Chondrocyte (in vitro differentiated cells): Measurements from ENCODE around the gene ACSL4. TPM values are rescaled to one million over a fixed set of nuclear protein-coding genes. Genes with fewer than 3 reads are reported as not detected.
"Not testable (repeated sequence)": the region's sequence is repeated elsewhere in the genome, so short reads cannot be mapped to it uniquely, and the experiment has no call there.

Experiments
- DNase-seq: peaks from one replicate; pipeline ENCODE4 v3.0.0; 2021; ENCODE audit warnings: mixed read lengths, low spot score
- H3K27ac Mint-ChIP-seq: one replicate; pipeline ENCODE4 v1.8.0; 2021; ENCODE audit warnings: mild to moderate bottlenecking, moderate library complexity, mixed read lengths; ENCODE audit not compliant: unreplicated experiment
- H3K27me3 Mint-ChIP-seq: 2 replicates; pipeline ENCODE4 v1.8.0; 2021; ENCODE audit warnings: low read depth, mixed read lengths
- H3K36me3 Mint-ChIP-seq: 2 replicates; pipeline ENCODE4 v1.8.0; 2021; ENCODE audit warnings: low read depth, mixed read lengths
- H3K4me1 Mint-ChIP-seq: 2 replicates; pipeline ENCODE4 v1.8.0; 2021; ENCODE audit warnings: low read depth, mild to moderate bottlenecking, mixed read lengths
- H3K4me3 Mint-ChIP-seq: one replicate; pipeline ENCODE4 v1.8.0; 2021; ENCODE audit warnings: mild to moderate bottlenecking, moderate library complexity, mixed read lengths; ENCODE audit not compliant: unreplicated experiment
- H3K9me3 Mint-ChIP-seq: 2 replicates; pipeline ENCODE4 v1.8.0; 2021; ENCODE audit warnings: low read depth, mixed read lengths
- CTCF ChIP-seq: fragments of 200-600 bp; sonication (generic); IDR thresholded peaks from 2 replicates; pipeline ENCODE4 v1.5.0; 2021; ENCODE audit warnings: antibody characterized with exemption, mild to moderate bottlenecking, moderate library complexity
- total RNA-seq: library from RNA; stranded (reverse); gene quantifications from 3 replicates; pipeline ENCODE4 v1.2.1, GENCODE V29; 2021

ACSL4 gene
- total RNA-seq, 1 donor from 2014 or later = 63.3 TPM

DNA sequence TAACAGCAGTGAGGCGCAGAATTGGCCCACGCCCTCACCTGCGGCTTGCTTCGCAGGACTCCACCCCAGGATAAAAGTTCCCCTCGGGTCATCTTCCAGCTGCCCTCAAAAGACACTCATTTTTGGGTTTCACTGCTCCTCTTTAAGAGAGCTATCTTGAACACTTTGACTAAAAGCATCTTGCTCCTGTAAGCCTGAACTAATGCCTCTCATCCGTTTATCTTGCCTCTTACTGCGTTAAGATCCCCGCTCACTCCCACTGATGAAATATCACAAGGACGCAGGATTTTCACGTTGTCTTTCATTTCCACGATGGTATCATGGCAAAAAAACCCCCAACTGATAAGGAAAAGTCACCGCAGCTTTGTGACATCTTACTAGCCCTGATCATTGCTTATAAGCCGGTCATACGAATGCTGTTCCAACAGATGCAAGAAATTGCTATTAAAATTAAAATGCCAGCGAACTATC, 591 bp upstream of the ACSL4 start:
- no peaks in the 10 kb centered on the region for H3K27me3 Mint-ChIP-seq
- no peak for DNase-seq
- H3K36me3 Mint-ChIP-seq = peaks cover 5% of the 10 kb centered on the region
- no peaks in the 10 kb centered on the region for H3K9me3 Mint-ChIP-seq
- TF ChIP-seq CTCF = no peak
- peaks cover 34% of the 10 kb centered on the region for H3K4me1 Mint-ChIP-seq
- H3K27ac Mint-ChIP-seq = peak overlapping the region; percentile 72
- peak overlapping the region; percentile 98 for H3K4me3 Mint-ChIP-seq

DNA sequence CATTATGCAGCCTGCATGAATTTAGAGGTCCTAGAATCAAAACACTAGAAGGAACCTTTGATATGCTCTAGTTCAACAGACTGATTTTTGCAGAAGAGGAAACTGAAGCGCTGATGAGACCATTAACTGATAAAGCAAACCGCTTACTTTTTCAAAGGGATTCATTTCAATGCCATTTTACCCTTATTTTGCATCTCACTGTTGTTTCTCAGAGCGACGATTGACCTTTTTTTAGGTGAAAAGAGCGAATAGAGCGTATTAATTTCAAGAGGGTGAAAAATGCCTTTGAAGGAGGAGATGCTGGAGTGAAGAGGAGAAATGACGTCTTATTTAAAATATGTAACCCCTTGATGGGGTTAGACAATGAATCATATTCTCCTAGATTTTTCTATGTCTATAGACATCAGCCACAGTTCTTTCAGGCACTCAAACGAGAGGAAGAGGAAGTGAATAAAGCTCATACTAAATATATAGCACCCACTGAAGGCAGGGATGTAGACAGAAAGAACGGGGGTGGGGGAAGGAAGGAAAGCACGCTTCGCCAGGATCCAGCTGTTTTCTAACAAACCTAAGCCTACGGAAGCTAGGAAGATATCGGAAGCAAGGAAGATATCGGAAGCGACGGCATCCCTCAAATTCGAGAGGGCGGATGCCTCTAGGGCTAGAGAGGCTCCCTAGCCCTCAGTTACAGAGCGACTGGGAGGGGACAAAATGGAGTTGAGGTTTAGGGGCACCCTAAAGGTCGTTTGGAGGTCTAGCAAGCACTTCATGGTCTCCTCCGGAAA, 848 bp downstream of the ACSL4 start:
- no peaks in the 10 kb centered on the region for H3K27me3 Mint-ChIP-seq
- H3K36me3 Mint-ChIP-seq = peaks cover 5% of the 10 kb centered on the region
- peak overlapping the region; percentile 98 for H3K4me3 Mint-ChIP-seq
- H3K27ac Mint-ChIP-seq = peak overlapping the region; percentile 92
- H3K4me1 Mint-ChIP-seq = peaks cover 49% of the 10 kb centered on the region
- DNase-seq = no peak
- H3K9me3 Mint-ChIP-seq = no peaks in the 10 kb centered on the region
- no peak for TF ChIP-seq CTCF

DNA sequence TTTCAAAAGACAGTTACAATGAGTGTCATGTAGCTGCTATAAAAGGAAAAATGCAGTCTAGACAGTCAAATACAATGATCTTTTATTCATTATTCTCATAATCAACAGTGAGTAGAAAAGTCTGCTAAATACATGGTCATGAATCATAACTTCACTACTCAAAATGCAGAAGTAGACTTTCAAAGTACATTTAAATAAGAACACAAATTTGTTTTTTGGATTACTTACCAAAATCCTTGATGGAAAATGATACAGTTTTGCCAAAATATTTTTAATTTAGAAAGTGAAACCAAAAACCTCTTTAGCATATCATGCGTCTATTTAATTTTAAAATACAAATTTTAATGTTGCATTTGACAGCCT, 4.9 kb downstream of the ACSL4 start:
- Mint-ChIP-seq H3K4me1 (peaks cover 52% of the 10 kb centered on the region), H3K36me3 (peaks cover 8% of the 10 kb centered on the region), H3K27me3 (no peaks in the 10 kb centered on the region), H3K27ac (peak overlapping the region; percentile 66), H3K9me3 (no peaks in the 10 kb centered on the region), H3K4me3 (no peak overlapping the region)
- no peak for TF ChIP-seq CTCF
- no peak for DNase-seq

GRCh38 chrX:109724971-109725370, 8.1 kb downstream of the ACSL4 start:
- H3K27me3 Mint-ChIP-seq, H3K27ac Mint-ChIP-seq, DNase-seq, H3K9me3 Mint-ChIP-seq, H3K4me3 Mint-ChIP-seq, H3K36me3 Mint-ChIP-seq: not testable (repeated sequence)
- H3K4me1 Mint-ChIP-seq = peaks cover 58% of the 10 kb centered on the region

GRCh38 chrX:109720947-109721346, 12.1 kb downstream of the ACSL4 start:
- TF ChIP-seq CTCF = no peak
- Mint-ChIP-seq H3K9me3 (no peaks in the 10 kb centered on the region), H3K27me3 (no peaks in the 10 kb centered on the region), H3K4me3 (no peak overlapping the region), H3K4me1 (peaks cover 41% of the 10 kb centered on the region), H3K27ac (peak overlapping the region; percentile 18), H3K36me3 (peaks cover 6% of the 10 kb centered on the region)
- no peak for DNase-seq

GRCh38 chrX:109719264-109719663, 13.8 kb downstream of the ACSL4 start:
- TF ChIP-seq CTCF = no peak
- Mint-ChIP-seq H3K4me1 (peaks cover 46% of the 10 kb centered on the region), H3K36me3 (peaks cover 3% of the 10 kb centered on the region), H3K4me3 (no peak overlapping the region), H3K27me3 (no peaks in the 10 kb centered on the region), H3K27ac (no peak overlapping the region), H3K9me3 (no peaks in the 10 kb centered on the region)
- DNase-seq = no peak
